DMS79 treated with DMSO at 0.1 percent for 48 hours (cell line): ENCODE results near the gene KRT78.
"Not testable (repeated sequence)": the region's sequence is repeated elsewhere in the genome, so short reads cannot be mapped to it uniquely, and the experiment has no call there.

ENCODE experiments used
- DNase-seq: peaks from one replicate; lab custom pipeline; 2025; lab: John Stamatoyannopoulos, UW

Gene KRT78

GRCh38 chr12:52848661-52849255 lies at the start of gene KRT78:
Gene KRT78, minus strand, starts transcription at chr12:52848994. Its CDS starts 64 bp downstream, at chr12:52848930.
- no peak for DNase-seq

GRCh38 chr12:52896190-52897100 lies 47.7 kb upstream of the KRT78 start:
- no peak for DNase-seq

DNA sequence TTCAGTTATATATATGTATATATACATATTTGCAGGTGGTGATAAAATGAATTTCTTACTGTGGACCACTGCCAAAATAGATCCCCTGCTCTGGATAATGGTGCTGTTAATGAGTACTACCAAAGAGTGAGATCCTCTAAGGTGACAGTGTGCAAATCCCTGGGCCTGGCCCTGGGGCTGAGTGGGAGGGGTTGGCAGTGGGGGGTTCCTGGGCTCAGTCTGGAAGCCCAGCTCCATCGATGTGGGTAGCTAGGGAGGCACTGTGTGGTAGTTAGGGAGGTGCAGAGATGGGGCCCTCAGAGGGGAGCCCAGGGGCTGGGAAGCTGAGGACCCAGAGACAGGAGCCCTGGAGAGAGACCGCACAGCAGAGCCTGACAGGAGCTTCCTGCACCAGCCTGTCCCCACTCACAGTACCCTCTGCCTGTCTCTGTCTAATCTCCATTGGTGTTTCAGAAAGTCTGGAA lies 47.0 kb upstream of the KRT78 start:
- DNase-seq: no peak

- DNase-seq: no peak
Measured at GRCh38 chr12:52892974-52893373, 44.2 kb upstream of the KRT78 start.

DNA sequence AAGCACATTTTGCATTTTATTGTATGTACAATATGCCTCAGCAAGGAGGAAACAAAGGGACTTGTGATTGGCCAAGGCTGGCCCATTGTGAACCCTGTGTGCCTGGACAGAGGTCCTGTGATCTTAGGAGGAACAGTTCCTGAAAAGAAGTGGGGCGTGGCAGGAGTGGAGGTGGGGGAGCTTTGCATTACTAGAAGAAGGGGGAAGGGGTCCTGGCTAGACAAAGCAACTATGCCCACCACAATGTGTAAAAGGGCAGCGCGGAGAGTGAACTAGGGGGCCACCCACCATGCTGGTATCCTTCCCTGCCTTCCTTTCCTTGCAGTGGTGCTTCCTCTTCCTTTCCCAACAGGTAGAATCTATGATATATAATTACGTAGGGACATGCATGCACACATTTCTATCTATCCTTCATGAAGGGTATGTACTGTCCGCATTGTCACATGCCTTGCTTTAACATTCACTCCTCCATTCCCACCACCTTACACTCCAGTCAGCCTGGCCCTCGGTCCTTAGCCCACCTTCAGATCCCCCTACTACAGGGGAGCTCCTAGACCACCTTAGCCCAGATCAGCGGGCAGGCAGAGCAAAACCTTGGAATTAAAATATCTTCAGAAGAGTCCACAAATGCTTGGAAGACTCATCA lies 43.5 kb upstream of the KRT78 start:
- no peak for DNase-seq

- no peak for DNase-seq
Measured at GRCh38 chr12:52891044-52891443, 42.2 kb upstream of the KRT78 start.

DNA sequence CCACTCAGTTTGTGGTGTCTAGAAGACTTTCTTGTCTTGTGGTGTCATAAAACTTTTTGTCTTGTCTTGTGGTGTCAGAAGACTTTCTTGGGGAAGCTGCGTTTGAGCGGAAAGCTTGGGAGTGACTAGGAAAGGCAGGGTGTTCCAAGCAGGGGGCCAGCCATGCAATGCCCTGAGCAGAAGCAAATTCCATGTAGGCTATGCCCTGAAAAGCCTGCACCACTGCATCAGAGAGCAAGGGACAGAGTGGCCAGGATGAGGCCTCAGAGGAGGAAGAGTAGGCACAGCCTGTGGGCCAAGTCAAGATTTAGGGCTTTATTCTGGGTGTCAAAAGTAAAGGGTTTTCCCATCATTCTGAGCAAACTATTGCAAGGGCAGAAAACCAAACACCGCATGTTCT lies 41.6 kb upstream of the KRT78 start:
- no peak for DNase-seq

GRCh38 chr12:52884526-52885293 lies 35.9 kb upstream of the KRT78 start:
- peak; percentile 9 for DNase-seq

GRCh38 chr12:52880499-52880898 lies 31.7 kb upstream of the KRT78 start:
- not testable (repeated sequence) for DNase-seq

- peak; percentile 60 for DNase-seq
Measured at GRCh38 chr12:52879394-52880351, 30.9 kb upstream of the KRT78 start.

DNA sequence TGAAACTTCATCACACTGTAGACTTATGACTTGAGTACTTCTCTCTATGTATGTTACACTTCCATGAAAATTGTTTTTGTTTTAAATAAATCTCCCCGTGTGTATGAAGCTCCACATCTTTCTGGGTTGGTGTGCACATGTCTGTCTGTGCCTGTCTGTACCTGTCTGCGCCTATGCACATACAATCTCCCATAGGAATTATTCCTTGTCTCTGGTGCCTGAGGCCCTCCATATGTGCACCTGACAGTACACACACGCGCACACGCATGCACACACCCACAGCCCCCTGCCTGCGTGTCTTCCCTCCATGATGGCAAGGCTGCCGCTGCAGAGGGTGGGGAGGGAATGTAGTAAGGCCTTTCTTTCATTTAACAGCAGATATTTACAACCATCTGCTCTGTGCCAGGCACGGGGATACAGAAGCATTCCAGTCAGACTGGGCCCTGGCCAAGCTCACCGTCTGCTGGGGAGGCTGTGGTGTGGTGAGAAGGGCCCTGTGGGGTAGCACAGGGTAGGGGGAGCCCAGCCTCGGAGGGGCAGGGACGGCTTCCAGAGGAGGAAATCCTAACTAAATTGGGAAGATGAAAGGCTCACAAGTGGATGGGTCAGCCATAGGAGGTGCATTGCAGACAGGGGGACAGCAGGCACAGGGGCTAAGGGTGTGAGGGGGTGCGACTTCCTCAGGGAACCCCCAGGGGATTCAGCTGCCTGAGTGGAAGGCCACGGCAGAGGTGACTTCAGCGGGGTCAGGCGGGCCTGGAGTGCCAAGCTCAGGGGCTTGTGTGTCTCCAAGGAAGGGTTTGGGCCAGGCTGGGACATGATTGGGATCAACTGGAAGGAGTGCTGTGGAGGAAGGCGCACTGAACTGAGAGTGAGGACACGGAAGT lies 30.0 kb upstream of the KRT78 start:
- no peak for DNase-seq

- DNase-seq: no peak
Measured at GRCh38 chr12:52877242-52877641, 28.4 kb upstream of the KRT78 start.

- DNase-seq: peak; percentile 48
Measured at GRCh38 chr12:52876372-52876771, 27.6 kb upstream of the KRT78 start.

- DNase-seq: no peak
Measured at GRCh38 chr12:52874573-52875435, 26.0 kb upstream of the KRT78 start.

DNA sequence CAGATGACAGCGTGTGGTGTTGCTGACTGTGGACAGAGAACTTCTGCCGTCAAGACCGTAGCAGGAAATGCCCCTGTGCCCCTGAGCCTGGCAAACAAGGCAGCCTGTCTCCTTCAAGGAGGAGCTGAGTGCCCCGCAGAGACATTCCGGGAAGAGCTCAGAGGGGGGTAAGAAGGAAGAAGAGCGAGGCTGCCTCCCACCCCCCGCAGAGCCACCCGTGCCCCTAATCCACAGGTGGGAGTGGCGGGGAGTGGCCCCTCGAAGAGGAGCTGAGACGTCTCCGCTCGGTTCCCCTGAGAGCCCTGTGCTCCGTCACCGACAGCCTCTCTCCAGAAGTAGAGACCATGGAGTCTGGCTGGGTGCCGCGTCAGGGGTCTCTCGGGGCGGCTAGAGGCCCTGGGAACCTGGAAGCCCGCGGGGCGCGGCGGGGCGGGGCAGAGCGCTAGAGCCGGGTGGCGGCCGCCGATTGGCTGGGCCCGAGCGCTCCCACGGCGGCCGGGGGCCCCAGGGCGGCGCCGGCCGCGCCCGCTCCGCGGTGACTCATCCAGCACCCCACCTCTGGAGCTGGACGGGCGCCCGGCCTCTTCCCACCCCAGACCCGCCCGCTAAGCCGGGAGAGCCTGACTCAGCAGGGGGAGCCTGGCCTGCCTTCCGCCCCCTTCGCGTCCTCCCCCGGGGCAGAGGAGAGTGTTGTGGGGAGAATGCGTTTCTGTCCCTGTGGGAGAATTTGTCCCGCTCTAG lies 25.2 kb upstream of the KRT78 start:
- DNase-seq: peak; percentile 28

- no peak for DNase-seq
Measured at GRCh38 chr12:52873513-52873831, 24.7 kb upstream of the KRT78 start.

DNA sequence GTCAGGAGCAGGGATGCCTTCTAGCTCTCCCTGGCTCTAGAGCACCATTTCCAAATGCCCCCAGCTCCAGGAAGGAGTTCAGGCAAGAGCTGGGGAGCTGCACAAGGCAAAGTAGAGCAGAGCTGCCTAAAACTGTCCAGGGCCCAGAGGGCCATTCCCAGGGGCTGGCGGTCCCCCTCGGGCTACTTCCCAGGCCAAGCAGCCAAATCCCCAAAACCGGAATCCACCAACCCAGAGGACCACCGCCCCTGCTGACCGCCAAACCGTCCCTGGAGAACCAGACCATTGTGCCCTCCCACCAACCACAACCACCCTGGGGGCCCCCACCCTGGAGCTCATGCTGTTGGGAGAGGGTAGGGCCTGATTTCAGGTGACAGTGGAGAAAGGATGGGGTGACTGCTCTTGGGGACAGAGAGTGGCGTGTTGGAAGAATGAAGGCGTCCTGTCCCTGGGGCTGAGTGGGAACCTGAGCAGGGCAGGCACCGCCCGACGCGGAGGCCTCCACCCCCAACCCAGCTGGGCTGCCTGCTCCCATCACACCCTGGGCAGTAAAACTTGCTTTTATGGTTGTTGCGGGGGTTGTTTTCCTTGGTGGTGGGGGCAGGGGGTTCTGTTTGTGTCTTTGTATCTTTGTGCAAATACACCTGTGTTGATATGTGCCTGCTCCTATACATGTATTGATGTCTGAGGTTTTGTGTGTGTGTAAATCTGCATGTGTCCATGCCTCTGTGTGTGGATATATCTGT lies 24.0 kb upstream of the KRT78 start:
- no peak for DNase-seq
